Neural progenitor cell (in vitro differentiated cells): ENCODE results near the gene MED12L. TPM values are rescaled to one million over a fixed set of nuclear protein-coding genes. Genes with fewer than 3 reads are reported as not detected.

Experiments
- DNase-seq: peaks from one replicate; pipeline ENCODE4 v3.0.0-alpha.2; 2016; ENCODE audit warnings: low spot score
- H2AFZ ChIP-seq: fragments of 200-600 bp; sonication (generic); replicated peaks from 2 replicates; pipeline ENCODE4 v1.6.1; 2016; ENCODE audit warnings: antibody characterized with exemption
- H3F3A ChIP-seq: fragments of 200-600 bp; sonication (generic); 2 replicates; pipeline ENCODE4 v1.6.1; 2016; ENCODE audit warnings: antibody characterized with exemption, low read depth
- H3K27ac ChIP-seq: fragments of 200-600 bp; sonication (generic); 2 replicates; pipeline ENCODE4 v1.5.1; 2016; ENCODE audit warnings: mild to moderate bottlenecking
- H3K27me3 ChIP-seq: fragments of 200-600 bp; sonication (generic); 2 replicates; pipeline ENCODE4 v1.6.1; 2016; ENCODE audit warnings: mild to moderate bottlenecking, moderate library complexity
- H3K36me3 ChIP-seq: fragments of 200-600 bp; sonication (generic); 2 replicates; pipeline ENCODE4 v1.5.1; 2016
- H3K4me1 ChIP-seq: fragments of 200-600 bp; sonication (generic); 2 replicates; pipeline ENCODE4 v1.6.1; 2016; ENCODE audit warnings: mixed run types
- H3K4me2 ChIP-seq: fragments of 200-600 bp; sonication (generic); 2 replicates; pipeline ENCODE4 v1.6.1; 2016
- H3K4me3 ChIP-seq: fragments of 200-600 bp; sonication (generic); 2 replicates; pipeline ENCODE4 v1.5.1; 2016
- H3K79me2 ChIP-seq: fragments of 200-600 bp; sonication (generic); 2 replicates; pipeline ENCODE4 v1.6.1; 2016; ENCODE audit warnings: low read depth
- H3K9ac ChIP-seq: fragments of 200-600 bp; sonication (generic); 2 replicates; pipeline ENCODE4 v1.6.1; 2016
- H3K9me3 ChIP-seq: fragments of 200-600 bp; sonication (generic); 2 replicates; pipeline ENCODE4 v1.5.1; 2016; ENCODE audit warnings: low read depth
- H4K20me1 ChIP-seq: fragments of 200-600 bp; sonication (generic); 2 replicates; pipeline ENCODE4 v1.6.1; 2016; ENCODE audit warnings: low read depth
- H3K27ac Mint-ChIP-seq: 3 replicates; pipeline ENCODE4 v1.8.0; 2021; ENCODE audit warnings: mixed read lengths
- H3K27me3 Mint-ChIP-seq: 2 replicates; pipeline ENCODE4 v1.8.0; 2022; ENCODE audit warnings: low read depth, mild to moderate bottlenecking, inconsistent platforms, moderate library complexity, mixed read lengths; ENCODE audit not compliant: insufficient read depth
- H3K36me3 Mint-ChIP-seq: 3 replicates; pipeline ENCODE4 v1.8.0; 2021; ENCODE audit warnings: mixed read lengths
- H3K4me1 Mint-ChIP-seq: 3 replicates; pipeline ENCODE4 v1.8.0; 2021; ENCODE audit warnings: mixed read lengths
- H3K4me3 Mint-ChIP-seq: 3 replicates; pipeline ENCODE4 v1.8.0; 2021; ENCODE audit warnings: mild to moderate bottlenecking, moderate library complexity, mixed read lengths
- H3K9me3 Mint-ChIP-seq: 3 replicates; pipeline ENCODE4 v1.8.0; 2020; ENCODE audit warnings: mixed read lengths
- CTCF ChIP-seq: fragments of 200-600 bp; sonication (generic); IDR thresholded peaks from 2 replicates; pipeline ENCODE4 v1.5.1; 2017; ENCODE audit warnings: antibody characterized with exemption, mild to moderate bottlenecking
- EZH2 ChIP-seq: fragments of 200-600 bp; sonication (generic); IDR thresholded peaks from 2 replicates; pipeline ENCODE4 v1.6.1; 2017; ENCODE audit warnings: antibody characterized with exemption, mild to moderate bottlenecking, moderate library complexity
- EZH2phosphoT487 ChIP-seq: fragments of 200-600 bp; sonication (generic); IDR thresholded peaks from 2 replicates; pipeline ENCODE4 v1.6.1; 2017; ENCODE audit warnings: antibody characterized with exemption
- total RNA-seq: library from RNA; depleted of rRNA; stranded (reverse); fragments of >200 nt; gene quantifications from 2 replicates; pipeline ENCODE4 v1.2.3, GENCODE V29; 2015; ENCODE audit warnings: low replicate concordance

Gene MED12L
- total RNA-seq, 1 donor from 2014 or later = 16.5 TPM

DNA sequence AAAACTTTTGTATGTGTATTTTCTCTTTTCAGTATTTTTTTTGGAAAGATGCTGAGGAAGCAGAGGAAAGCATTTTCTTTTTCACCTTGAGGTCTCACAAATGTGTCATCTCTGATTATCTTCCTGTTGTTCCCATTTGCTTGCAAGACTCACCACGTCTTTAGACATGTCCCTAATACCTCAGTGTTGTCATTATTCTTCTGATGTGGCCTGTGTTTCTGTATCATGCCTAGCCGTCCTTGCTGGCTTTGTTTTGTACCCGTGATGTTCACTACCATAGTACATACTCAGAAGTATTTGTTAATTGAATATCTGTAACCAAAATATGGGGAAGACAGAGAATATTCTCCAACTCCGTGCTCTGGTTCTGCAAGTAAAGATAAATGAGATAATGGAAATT lies 197.9 kb downstream of the MED12L start:
- H3K36me3 Mint-ChIP-seq = no peaks in the 10 kb centered on the region
- Histone ChIP-seq H3K36me3 (no peaks in the 10 kb centered on the region), H3K79me2 (no peaks in the 10 kb centered on the region), H3K27me3 (no peaks in the 10 kb centered on the region), H2AFZ (no peak overlapping the region), H3K9ac (no peak overlapping the region), H3K4me1 (no peaks in the 10 kb centered on the region), H4K20me1 (no peaks in the 10 kb centered on the region), H3K27ac (no peak overlapping the region), H3F3A (no peaks in the 10 kb centered on the region), H3K4me2 (no peak overlapping the region), H3K9me3 (no peaks in the 10 kb centered on the region), H3K4me3 (no peak overlapping the region)
- no peaks in the 10 kb centered on the region for H3K9me3 Mint-ChIP-seq
- TF ChIP-seq EZH2phosphoT487 (no peak), CTCF (no peak), EZH2 (no peak)
- H3K27ac Mint-ChIP-seq = no peak overlapping the region
- no peak overlapping the region for H3K4me3 Mint-ChIP-seq
- H3K27me3 Mint-ChIP-seq = peaks cover 2% of the 10 kb centered on the region
- peaks cover 5% of the 10 kb centered on the region for H3K4me1 Mint-ChIP-seq
- no peak for DNase-seq

DNA sequence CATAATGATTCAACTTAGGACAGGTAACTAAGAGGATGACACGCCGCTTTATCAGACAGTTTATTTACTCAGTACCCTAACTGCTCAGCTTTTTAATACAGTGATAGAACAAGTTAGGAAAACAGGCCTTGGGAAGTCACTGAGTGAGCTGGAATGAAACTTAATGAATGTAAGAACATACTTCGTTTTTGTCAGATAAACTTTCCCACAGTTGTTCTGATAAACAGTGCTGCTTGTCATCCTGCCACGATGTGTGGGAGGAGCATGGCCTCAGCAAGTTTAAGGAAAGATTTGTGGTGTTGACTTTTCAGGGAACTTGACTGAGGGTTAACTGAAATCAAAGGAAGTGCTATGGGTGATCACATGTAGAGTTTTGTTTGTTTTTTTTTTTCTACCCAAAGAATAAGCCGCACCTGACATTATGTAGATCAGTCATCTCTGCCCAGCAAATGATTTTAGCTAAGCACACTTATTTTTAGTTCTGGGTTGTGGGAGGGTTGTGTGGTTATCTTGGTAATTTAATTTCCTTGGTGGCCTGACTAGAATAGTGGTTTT lies 198.5 kb downstream of the MED12L start:
- no peak overlapping the region for H3K4me3 Mint-ChIP-seq
- DNase-seq = no peak
- Histone ChIP-seq H3K4me1 (no peaks in the 10 kb centered on the region), H3K9me3 (no peaks in the 10 kb centered on the region), H3F3A (no peaks in the 10 kb centered on the region), H3K27me3 (no peaks in the 10 kb centered on the region), H2AFZ (no peak overlapping the region), H3K36me3 (no peaks in the 10 kb centered on the region), H3K9ac (no peak overlapping the region), H3K4me3 (no peak overlapping the region), H4K20me1 (no peaks in the 10 kb centered on the region), H3K27ac (no peak overlapping the region), H3K4me2 (no peak overlapping the region), H3K79me2 (no peaks in the 10 kb centered on the region)
- peaks cover 5% of the 10 kb centered on the region for H3K4me1 Mint-ChIP-seq
- H3K27ac Mint-ChIP-seq = no peak overlapping the region
- TF ChIP-seq CTCF (no peak), EZH2 (no peak), EZH2phosphoT487 (no peak)
- H3K9me3 Mint-ChIP-seq = no peaks in the 10 kb centered on the region
- no peaks in the 10 kb centered on the region for H3K36me3 Mint-ChIP-seq
- H3K27me3 Mint-ChIP-seq = peaks cover 2% of the 10 kb centered on the region

- Histone ChIP-seq H3K27ac (no peak overlapping the region), H3F3A (no peaks in the 10 kb centered on the region), H3K4me1 (no peaks in the 10 kb centered on the region), H2AFZ (no peak overlapping the region), H3K27me3 (no peaks in the 10 kb centered on the region), H3K4me2 (no peak overlapping the region), H3K9ac (no peak overlapping the region), H3K36me3 (no peaks in the 10 kb centered on the region), H3K79me2 (no peaks in the 10 kb centered on the region), H3K9me3 (no peaks in the 10 kb centered on the region), H4K20me1 (no peaks in the 10 kb centered on the region), H3K4me3 (no peak overlapping the region)
- TF ChIP-seq EZH2 (no peak), CTCF (no peak), EZH2phosphoT487 (no peak)
- no peak for DNase-seq
- H3K4me1 Mint-ChIP-seq = peaks cover 5% of the 10 kb centered on the region
- no peak overlapping the region for H3K4me3 Mint-ChIP-seq
- H3K9me3 Mint-ChIP-seq = no peaks in the 10 kb centered on the region
- H3K27me3 Mint-ChIP-seq = no peaks in the 10 kb centered on the region
- H3K36me3 Mint-ChIP-seq = no peaks in the 10 kb centered on the region
- H3K27ac Mint-ChIP-seq = no peak overlapping the region
These were observed 200.5 kb downstream of the MED12L start for GRCh38 chr3:151285940-151286339.
